Ecto neural progenitor cell (in vitro differentiated cells): ENCODE results near the gene GALNT9.
A peak's percentile ranks its signal among the peaks of the same experiment; 100 is the strongest.
"Not testable (repeated sequence)": the region's sequence is repeated elsewhere in the genome, so short reads cannot be mapped to it uniquely, and the experiment has no call there.

Source experiments
- DNase-seq: peaks from one replicate; pipeline ENCODE4 v3.0.0-alpha.2; 2018; ENCODE audit warnings: low spot score

The GALNT9 gene

GRCh38 chr12:132155771-132156572, 173.4 kb downstream of the GALNT9 start:
- DNase-seq, result no peak

DNA sequence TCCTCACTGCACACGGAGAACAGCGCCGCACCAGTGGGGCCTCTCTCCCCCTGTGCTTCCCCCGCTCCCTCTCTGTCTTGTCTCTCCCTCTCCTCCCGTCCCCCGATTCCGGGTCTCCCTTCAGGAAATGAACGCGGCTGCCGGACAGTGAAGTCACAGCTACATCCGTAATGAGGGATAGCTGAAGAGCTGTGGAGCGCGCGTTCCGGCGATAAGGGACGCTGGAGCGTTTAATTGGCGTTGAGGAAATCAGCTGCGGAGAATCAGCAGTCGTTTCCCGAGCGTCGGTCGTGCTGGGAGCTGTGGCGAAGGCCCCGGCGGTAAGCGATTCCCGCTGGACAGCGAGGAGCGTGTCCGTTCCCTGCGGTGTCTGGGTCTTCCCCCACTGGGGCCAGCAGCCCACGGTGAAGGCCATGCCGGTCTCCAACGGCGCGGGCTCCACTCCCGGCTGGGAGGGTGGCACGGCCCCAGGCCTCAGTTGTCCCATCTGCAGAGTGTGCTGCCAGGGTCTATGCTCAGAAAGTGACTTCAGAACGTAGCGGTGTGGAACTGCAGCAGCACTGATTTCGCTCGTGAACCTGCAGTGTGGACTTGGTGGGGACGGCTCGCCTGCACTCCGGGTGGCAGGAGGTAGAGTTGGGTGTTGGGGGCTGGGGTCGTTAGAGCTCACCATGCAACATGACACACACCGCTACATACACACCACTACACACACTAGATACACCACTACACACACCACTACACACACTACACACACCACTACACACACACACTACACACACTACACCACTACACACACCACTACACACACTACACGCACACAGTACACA, 174.2 kb downstream of the GALNT9 start:
- no peak for DNase-seq

GRCh38 chr12:132154341-132154761, 175.0 kb downstream of the GALNT9 start:
- no peak for DNase-seq

DNA sequence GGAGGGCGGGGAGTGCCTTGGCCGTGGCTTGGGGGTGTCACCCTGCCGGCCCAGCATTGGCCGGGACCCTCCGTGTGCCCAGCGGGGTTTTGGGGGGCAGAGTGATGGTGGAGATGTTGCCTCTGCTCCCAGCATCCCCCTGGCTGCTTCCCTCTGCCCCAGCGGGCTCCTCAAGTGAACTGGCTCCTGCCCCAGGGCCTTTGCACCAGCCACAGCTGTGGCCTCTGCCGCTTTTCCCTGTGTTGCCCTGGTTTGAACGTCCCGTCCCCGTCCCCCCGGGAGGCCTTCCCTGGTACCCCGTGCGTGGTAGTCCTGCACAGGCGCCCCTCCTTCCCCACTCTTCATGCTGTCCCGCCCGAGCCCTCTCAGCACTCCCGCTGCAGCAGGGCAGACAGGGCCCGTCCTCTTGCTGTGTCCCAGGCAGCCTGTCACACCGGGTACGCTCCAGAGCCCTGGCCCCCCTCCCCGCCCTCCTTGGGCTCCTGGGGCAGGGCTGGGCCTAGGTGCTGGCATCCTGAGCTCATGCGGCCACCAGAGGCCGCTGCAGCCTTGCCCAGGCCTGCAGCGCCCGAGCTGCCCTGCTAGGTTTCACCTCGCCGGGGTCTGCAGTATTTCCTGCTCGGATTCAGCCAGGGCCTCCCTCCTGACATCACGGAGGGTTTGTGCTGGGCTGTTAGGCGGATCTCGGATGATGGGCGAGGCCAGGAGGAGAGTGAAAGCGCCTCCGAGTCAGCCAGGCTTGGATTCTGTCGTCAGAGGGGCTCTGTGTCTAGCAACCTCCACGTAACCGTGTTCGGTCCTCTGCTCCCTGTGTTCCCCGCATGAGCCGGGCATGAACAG, 175.7 kb downstream of the GALNT9 start:
- peak; percentile 92 for DNase-seq

GRCh38 chr12:132152953-132153352, 176.4 kb downstream of the GALNT9 start:
- no peak for DNase-seq

DNA sequence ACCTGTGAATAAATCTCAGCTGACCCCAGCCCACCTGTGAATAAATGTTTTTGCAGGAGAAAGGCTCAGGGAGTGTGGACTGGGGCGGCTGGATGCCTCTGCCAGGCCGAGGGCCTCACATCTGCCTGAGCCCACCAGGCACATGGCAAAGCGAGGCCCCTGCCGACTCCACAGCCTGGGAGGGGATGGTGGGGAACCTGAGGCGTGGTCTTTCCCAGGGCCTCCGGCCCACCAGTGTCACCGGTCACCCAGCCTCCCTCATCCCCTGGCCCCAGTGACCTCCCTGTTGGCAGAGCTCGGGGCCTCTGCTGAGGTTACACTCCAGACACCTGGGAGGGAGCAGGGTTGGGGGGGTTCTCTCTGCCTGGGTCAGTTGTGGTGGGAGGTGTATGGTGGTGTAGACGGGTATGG, 177.0 kb downstream of the GALNT9 start:
- DNase-seq, result no peak

DNA sequence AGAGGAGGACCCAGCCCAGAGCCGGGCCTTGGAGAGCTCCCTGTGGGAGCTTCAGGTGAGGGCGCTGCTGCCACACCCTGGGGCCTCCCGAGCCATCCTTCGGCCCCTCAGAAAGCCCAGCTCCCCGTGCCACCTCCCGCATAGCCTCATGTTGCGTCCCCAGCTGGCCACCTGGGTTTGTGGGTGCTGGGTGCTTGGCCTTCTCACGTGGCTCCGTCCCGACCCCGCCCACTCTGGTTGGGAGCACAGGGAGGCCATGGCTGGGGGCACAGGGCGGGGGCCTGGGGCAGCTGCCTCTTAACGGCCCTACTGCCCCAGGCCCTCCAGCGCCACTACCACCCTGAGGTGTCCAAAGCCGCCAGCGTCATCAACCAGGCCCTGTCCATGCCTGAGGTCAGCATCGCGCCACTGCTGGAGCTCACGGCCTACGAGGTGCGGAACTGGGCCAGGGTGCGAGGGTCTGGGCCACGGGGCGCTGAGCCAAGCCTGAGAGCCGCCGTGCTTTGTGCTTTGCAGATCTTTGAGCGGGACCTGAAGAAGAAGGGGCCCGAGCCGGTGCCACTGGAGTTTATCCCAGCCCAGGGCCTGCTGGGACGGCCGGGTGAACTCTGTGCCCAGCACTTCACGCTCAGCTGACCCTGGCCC, 177.5 kb downstream of the GALNT9 start:
- no peak for DNase-seq

DNA sequence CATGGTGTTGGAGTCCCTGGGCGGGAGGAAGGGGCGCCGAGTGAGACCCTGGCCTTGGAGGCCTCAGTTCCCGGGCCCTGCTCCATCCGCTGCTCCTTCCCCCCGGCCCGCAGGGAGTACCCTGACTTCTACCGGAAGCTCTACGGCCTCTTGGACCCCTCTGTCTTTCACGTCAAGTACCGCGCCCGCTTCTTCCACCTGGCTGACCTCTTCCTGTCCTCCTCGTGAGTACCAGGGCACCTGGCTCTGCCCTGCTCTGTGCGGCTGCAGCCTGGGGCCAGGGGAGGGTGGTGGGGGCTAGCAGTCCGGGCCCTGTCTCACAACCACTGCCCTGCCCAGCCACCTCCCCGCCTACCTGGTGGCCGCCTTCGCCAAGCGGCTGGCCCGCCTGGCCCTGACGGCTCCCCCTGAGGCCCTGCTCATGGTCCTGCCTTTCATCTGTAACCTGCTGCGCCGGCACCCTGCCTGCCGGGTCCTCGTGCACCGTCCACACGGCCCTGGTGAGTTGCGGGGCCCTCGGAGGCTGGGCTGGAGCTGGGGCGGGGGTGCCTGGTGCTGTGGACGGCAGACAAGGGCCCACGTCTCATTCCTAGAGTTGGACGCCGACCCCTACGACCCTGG, 178.1 kb downstream of the GALNT9 start:
- DNase-seq, result no peak

GRCh38 chr12:132150780-132151144, 178.6 kb downstream of the GALNT9 start:
- no peak for DNase-seq

GRCh38 chr12:132149526-132149925, 179.9 kb downstream of the GALNT9 start:
- not testable (repeated sequence) for DNase-seq

DNA sequence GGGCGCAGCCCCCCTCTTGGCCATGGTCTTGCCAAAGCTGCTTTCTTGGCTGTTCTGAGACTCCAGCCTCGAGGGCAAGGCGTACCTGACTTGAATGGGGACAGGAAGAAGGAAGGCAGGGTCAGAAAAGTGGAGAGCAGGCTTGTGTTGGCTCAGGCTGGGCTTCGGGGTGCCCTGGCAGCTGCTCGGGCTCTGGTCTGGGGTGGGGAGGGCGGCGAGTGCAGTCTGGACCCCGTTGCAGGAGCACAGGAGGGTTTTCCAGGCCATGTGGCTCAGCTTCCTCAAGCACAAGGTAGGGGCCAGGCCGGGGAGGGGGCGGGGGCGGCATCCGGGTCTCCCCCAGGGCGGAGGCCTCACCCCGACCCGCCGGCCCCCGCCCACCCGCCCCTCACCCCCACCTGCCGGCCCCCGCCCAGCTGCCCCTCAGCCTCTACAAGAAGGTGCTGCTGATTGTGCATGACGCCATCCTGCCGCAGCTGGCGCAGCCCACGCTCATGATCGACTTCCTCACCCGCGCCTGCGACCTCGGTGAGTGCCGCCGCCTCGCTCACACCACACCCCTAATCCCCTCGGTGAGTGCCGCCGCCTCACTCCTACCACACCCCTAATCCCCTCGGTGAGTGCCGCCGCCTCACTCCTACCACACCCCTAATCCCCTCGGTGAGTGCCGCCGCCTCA, 180.9 kb downstream of the GALNT9 start:
- no peak for DNase-seq

DNA sequence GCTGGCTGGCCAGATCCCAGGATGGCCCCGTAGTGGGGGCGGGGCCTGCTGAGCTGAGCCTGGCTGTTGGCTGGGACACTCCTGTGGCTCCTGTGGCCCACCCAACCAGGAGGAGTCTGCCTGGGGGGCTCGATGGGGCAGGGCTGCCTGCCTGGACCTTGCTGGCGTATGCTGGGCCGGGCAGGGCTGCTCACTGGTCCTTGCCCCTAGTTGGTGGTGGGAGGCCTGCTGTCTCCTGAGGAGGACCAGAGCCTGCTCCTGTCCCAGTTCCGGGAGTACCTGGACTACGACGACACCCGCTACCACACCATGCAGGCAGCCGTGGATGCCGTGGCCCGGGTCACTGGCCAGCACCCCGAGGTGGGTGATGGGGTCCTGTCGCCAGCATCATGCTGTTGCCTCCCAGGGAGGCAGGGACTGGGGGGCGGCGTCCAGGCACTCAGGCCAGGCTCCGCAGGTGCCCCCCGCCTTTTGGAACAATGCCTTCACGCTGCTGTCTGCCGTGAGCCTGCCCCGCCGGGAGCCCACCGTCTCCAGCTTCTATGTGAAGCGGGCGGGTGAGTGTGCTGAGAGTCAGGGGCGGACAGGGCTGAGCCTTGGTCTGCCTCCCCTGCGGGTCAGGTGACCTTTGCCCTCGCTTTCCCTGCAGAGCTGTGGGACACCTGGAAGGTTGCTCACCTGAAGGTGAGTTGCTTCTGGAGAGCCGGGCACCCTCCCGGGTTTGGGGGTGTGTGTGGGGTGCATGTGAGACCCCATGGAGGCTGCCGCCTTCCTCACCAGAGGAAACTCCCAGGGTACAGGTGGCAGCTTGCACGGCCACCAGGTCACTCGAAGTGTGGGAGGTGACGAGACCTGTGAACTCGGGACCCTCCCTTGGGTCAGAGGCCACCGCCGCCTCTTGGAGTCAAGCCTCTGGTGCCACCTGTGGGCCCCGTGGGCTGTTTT, 181.7 kb downstream of the GALNT9 start:
- no peak for DNase-seq

DNA sequence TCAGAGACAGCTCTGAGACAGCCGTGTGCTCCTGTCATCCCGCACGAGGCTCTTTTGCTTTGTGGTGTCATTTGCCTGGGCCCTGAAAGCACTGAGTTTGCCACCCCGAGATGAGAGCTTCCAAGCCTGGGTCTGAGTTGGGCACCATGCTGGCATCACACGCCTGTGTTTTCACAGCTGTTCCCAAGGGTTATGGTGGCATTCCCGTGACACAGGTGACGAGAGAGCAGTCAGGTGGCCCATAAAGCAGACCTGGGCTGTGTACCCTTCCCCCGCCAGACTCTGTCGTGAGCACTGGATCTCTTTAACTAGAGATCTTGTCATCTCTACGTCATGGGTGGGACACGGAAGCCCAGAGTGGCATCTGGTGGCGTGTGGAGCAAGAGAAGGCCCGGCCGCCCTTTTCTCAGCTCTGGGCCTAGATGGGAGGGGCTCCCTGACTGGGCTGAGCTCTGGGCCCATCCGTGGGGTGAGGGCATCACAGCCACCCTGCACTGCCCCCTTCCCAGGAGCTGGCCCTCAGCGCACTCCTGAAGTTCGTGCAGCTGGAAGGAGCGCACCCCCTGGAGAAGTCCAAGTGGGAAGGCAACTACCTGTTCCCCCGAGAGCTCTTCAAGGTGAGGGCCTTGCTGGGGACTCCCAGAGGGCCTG, 182.5 kb downstream of the GALNT9 start:
- DNase-seq, result no peak
